ENCODE measurements around the gene EPG5.

- no peak for TF ChIP-seq YY1 (IDR thresholded peaks at IDR 0.05; ENCODE audit: insufficient read depth, insufficient read length)
- no peak for TF ChIP-seq ZNF274 (IDR thresholded peaks at IDR 0.05; ENCODE audit: low read depth, low read length)
- TF ChIP-seq SUZ12 (IDR thresholded peaks at IDR 0.05; ENCODE audit: extremely low read depth, insufficient read depth, insufficient read length), result no peak
Measured at GRCh38 chr18:46010050-46010449, 42.9 kb upstream of the EPG5 start.
